ENCODE measurements around the gene ZNF556. TPM values are rescaled to one million over a fixed set of nuclear protein-coding genes. Genes with fewer than 3 reads are reported as not detected.
A peak's percentile ranks its signal among the peaks of the same experiment; 100 is the strongest.
"Not testable (repeated sequence)": the region's sequence is repeated elsewhere in the genome, so short reads cannot be mapped to it uniquely, and the experiment has no call there.

Gene ZNF556
- total RNA-seq, 1 donor from 2014 or later, result 0.94 TPM

DNA sequence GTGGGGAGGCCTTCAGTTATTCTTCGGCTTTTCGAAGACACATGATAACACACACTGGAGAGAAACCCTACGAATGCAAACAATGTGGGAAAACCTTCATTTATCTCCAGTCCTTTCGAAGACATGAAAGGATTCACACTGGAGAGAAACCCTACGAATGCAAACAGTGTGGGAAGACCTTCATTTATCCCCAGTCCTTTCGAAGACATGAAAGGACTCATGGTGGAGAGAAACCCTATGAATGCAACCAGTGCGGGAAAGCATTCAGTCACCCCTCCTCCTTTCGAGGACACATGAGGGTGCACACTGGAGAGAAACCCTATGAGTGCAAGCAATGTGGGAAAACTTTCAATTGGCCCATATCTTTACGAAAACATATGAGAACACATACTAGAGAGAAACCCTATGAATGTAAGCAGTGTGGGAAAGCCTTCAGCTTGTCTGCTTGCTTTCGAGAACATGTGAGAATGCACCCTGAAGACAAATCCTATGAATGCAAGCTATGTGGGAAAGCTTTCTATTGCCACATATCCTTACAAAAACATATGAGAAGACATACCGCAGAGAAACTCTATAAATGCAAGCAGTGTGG, 14.0 kb upstream of the ZNF556 start:
- no peak for DNase-seq (ENCODE audit: low read depth)

DNA sequence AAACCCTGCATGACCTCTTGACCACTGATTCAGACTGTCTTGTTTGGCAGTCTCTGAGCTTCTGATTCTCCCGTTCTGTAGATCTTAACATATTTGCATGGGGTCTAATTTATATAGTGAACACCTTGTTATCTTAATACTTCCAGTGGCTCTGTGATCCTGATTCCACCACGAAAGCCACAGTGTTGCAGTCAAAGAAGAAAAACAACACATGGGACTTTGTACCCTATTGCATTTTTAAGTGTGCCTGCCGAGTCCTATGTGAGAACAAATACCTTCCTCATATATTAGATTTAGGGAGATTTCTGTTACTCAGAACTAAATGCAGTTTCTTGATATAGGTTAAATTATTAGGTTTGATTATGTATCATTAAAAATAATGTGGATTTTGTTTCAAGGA, 12.3 kb upstream of the ZNF556 start:
- DNase-seq (ENCODE audit: low read depth), result no peak

DNA sequence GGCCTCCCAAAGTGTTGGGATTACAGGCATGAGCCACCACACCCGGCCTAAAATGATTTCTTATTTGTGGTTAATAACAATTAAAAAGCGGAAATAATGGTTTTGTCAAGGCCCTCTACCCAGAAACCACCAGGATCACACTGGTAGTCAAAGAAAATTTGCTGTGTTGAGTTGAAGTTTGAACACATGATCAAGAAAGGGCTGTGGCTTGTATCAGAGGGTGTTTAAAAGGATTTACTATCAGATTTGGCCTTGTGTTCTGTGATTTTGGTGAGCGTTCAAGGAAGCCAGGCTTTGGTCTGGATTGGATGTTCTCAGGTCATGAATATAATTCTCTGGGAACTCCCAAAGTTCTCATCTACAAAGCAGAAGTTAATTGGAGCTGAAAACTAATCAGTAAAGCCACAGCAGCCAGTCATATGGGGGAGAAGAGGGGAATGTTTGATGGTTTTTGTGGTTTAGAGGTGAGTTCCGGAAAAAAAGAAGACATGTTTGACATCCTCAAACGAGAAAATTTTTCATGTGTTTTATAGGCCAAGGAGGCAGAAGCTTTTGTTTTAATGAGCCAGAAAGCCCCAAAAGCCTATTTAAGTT, 10.6 kb upstream of the ZNF556 start:
- no peak for DNase-seq (ENCODE audit: low read depth)

DNA sequence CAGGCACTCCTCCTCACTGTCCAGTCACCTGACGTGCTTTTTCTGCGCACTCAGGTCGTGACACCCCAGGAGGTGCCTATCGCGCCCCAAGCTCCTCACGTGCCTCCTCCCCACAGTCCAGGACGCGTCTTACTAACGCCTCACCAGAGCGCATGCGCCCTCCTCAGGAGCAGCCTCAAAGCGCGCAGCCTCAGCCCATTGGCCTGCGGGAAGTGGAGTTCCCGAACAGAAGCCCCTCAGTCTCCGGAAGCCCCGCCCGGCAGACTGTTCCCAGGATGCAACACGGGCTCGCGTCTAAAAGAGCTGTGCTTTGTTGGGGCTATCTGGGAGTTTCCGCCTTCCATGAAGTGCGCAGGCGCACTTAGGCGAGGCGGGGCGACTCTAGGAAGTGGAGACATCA, 8.3 kb upstream of the ZNF556 start:
- no peak for DNase-seq (ENCODE audit: low read depth)

DNA sequence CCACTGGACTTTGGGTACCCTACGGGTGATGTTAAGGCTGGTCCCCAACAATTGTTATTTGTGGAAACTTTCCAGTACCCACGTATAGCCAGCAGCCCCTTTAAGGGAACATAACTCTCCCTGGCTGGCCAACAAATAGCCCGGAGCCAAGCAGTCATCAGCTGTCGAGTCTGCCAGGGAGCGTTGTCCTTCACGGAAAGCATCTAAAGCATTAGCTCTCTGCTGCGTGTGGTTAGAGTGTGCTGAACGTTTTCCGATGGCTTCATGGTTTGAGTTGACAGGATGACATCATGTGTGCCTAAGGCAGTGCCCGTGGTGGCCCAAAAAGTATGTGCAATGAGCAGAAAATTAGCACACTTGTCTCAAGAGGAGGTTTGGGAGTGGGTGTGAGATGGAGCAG, 3.3 kb upstream of the ZNF556 start:
- DNase-seq (ENCODE audit: low read depth), result no peak

DNA sequence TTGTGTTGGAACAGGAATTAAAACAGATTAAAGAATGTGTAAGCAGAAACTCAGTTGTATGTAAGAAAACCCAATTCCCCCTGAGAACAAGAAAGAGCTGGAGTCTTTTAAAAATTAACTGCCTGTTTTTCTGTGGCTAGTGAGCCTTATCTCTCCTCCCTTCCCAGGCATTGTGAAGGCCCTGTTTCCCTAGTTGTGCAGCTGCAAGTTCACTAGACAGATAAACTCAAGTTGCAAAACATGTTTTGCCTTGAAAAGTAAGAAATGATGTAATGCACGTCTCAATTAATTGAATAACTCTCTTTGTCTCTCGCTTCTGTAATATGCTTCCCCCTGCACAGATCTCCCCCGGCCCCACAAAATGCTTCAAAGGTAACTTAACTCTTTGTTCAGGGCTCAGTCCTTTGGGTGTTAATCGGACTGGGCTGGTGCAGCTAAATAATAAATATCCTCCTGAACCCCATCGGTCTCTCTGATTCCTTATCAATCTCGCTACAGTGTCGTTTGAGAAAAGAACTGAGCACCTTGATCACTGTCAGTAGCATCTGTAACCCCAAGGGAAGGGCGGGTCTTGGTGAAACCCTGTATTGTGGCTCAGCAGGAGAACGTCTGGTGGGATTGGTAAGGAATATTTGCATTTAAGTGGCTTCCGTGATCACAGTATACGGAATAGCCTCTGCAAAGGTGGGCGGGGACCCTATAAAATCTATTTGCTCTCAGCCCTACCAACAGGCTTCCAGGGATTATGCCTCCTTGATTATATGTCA, 1.6 kb upstream of the ZNF556 start:
- DNase-seq (ENCODE audit: low read depth), result no peak

DNA sequence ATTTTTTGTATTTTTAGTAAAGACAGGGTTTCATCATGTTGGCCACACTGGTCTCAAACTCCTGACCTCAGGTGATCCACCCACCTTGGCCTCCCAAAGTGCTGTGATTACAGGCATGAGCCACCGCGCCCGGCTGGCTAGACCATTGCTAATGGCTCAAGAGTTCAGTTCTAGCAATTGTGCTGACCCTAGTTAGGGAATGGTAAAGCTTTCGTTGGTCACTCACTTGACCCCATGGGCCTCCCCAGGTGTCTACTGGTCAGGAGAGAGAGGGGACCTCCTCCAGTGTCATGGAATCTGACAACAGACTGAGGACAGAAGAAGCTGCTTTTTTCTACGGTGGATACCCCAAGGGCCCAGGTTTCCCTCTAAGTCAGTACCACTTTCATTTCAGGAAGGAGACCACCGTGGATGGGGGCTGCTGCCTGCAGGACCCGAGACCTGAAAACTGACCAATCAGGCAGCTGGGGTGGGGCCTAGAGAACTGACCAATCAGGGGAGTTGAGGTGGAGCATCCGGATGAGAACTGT, 575 bp upstream of the ZNF556 start:
- no peak for DNase-seq (ENCODE audit: low read depth)

DNA sequence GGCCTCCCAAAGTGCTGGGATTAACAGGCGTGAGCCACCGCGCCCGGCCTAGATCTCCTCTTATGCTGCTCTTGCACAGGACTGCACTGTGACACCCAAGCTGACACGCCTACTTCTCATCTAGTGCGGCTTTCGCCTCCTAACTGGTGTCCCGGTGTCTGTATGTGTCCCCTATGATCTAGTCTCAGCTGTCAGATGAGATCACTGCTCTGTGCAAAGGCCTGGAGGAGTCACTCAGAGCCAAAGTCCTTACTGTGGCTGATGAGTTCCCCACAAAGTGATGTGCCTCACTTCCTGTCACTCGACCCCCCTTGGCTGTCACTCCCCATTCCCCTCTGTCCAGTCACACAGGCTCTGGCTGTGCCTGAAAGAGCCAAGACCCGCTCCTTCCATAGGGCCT, 2.5 kb downstream of the ZNF556 start:
- DNase-seq (ENCODE audit: low read depth), result no peak

DNA sequence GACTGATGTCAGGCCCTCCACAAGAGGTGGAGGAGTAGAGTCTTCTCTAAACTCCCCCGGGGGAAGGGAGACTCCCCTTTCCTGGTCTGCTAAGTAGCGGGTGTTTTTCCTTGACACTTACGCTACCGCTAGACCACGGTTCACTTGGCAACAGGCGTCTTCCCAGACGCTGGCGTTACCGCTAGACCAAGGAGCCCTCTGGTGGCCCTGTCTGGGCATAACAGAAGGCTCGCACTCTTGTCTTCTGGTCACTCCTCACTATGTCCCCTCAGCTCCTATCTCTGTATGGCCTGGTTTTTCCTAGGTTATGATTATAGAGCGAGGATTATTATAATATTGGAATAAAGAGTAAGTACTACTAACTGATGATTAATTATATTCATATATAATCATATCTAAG, 5.0 kb downstream of the ZNF556 start:
- not testable (repeated sequence) for DNase-seq (ENCODE audit: low read depth)

DNA sequence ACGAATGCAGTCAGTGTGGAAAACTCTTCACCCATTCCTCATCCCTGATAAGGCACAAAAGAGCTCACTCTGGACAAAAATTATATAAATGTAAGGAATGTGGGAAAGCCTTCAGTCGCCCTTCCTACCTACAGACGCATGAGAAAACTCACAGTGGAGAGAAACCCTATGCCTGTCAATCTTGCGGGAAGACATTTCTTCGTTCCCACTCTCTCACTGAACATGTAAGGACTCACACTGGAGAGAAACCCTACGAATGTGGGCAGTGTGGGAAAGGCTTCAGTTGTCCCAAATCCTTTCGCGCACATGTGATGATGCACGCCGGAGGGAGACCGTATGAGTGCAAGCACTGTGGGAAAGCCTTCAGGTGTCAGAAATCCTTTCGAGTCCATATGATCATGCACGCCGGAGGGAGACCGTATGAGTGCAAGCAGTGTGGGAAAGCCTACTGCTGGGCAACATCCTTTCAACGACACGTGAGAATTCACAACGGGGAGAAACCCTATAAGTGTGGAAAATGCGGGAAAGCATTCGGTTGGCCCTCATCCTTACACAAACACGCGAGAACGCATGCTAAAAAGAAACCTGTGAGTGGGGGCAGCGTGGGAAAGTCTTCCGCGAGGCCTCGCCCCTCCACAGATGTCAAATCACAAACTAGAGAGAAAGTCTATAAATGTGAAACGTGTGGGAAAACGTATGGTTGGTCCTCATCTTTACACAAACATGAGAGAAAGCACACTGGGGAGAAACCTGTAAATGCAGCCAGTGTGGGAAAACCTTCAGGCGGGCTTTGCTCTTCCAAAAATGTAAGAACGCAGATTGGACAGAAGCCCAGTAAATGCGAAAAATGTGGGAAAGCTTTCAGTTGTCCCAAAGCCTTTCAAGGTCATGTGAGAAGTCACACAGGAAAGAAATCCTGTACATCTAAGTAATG, 10.5 kb downstream of the ZNF556 start:
- DNase-seq (ENCODE audit: low read depth), result no peak

DNA sequence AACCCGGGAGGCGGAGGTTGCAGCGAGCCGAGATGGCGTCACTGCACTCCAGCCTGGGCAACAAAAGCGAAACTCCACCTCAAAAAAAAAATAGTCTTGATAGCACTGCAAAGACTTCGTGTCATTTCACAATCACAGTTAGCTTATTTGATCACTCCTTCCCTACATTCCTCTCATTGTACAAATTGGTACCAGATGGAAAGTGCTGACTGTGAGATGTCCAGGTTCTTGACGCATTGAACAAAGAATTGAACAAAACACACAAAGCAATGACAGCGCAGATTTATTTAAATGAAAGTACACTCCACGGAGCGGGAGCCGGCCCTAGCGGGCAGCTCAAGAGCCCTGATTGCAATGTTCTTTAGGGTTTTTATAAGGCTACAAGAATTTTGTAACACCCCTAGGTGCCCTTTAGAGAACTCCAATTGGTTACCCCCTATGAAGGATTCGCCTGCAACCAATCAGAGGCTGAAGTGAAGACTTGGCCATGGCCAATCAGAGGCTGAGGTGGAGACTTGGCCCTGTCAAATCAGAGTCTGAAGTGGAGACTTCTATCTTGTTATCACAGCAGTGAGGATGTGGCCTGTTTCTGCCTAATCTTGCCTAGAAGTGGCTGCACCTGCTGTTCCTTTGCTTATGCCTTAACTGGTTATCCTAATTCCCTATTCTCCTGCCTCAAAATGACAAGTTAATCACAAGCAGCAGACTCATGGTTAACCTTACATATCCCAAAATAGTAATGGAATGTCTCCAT, 16.7 kb downstream of the ZNF556 start:
- DNase-seq (ENCODE audit: low read depth), result no peak

DNA sequence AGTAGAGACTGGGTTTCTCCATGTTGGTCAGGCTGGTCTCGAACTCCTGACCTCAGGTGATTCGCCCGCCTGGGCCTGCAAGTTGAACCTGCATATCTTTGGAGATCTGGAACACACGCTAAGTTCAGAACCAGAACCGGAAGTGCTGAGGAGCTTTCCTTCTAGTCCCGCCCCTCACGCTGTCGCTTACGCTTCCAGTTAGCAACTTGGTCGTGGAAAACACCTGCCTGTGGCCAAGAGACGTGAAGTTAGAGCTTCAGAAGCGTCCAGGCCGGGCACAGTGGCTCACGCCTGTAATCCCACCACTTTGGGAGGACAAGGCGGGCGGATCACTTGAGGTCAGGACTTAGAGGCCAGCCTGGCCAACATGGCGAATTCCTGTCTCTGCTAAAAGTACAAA, 18.6 kb downstream of the ZNF556 start:
- no peak for DNase-seq (ENCODE audit: low read depth)

DNA sequence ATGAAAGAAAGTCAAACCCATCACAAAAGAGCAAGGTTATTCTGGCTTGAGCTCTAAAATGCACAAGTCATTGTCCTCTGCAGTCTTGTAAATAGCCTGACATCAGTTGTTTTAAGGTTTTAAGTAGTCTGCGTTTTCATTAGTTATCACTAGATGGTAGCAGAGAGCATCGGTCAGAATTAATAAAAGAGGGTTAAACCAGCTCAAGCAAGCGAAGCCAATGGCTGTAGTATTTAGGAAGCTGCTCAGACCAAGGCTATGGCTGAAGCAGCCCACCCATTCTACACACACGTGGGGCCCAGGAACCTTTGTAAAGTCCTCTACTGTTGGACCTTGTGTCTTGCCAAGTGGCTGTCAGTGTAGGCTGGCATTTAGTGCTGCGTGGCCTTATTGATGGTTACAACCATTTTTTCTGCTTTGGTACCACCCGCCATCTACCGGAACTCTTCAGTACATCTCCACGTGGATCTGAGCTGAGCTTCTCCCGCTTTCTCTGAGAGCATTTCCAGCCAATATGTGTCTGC, 20.3 kb downstream of the ZNF556 start:
- peak; percentile 77 for DNase-seq (ENCODE audit: low read depth)

DNA sequence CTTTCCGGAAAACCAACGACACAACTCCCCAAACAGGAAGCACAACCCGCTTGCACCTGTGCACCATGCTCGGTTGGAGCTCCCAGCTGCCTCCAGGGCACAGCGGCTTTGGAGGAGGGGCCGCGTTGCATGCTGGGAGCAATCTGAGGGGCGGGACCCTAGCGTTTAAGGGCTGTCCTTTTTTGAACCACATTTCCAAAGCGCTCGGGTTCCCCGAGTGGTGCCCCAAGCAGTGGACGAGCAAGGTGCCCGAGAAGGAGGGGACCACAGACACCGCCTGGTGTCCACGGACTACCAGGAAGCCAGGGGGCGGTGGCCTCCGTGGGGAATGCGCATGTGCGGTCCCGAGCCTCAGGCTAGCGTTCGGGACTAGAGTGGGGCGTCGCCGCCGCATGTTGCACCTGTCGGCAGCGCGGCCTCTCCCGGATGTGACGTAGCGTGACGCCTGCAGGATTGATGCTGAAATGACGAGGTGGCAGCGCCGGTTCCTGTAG, 21.6 kb downstream of the ZNF556 start:
- no peak for DNase-seq (ENCODE audit: low read depth)

DNA sequence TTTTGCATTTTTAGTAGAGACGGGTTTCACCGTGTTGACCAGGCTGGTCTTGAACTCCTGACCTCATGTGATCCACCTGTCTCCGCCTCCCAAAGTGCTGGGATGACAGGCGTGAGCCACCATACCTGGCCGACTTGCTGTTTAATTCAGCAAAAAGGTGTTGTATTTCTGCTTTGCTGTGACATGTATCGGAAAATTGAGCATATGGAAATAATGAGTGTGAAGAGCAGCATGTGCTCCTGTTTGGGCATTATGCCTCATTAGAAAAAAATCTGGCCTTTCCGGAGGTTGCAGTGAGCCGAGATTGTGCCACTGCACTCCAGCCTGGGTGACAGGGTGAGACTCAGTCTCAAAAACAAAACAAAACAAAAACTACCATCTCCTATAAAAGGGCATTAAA, 23.4 kb downstream of the ZNF556 start:
- not testable (repeated sequence) for DNase-seq (ENCODE audit: low read depth)

DNA sequence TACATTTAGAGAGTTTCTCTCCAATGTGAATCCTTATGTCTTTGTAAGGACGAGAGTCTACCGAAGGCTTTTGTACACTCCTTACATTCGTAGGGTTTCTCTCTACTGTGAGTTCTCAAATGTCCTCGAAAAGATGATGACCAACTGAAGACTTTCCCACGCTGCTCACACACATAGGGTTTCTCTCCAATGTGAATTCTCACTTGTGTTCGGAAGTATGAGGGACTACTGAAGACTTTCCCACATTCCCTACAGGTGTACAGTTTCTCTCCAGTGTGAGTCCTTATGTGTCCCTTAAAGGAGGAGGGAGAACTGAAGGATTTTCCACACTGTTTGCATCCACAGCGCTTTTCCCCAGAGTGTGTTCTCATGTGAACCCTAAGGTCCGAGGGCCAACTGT, 29.6 kb downstream of the ZNF556 start:
- DNase-seq (ENCODE audit: low read depth), result no peak

DNA sequence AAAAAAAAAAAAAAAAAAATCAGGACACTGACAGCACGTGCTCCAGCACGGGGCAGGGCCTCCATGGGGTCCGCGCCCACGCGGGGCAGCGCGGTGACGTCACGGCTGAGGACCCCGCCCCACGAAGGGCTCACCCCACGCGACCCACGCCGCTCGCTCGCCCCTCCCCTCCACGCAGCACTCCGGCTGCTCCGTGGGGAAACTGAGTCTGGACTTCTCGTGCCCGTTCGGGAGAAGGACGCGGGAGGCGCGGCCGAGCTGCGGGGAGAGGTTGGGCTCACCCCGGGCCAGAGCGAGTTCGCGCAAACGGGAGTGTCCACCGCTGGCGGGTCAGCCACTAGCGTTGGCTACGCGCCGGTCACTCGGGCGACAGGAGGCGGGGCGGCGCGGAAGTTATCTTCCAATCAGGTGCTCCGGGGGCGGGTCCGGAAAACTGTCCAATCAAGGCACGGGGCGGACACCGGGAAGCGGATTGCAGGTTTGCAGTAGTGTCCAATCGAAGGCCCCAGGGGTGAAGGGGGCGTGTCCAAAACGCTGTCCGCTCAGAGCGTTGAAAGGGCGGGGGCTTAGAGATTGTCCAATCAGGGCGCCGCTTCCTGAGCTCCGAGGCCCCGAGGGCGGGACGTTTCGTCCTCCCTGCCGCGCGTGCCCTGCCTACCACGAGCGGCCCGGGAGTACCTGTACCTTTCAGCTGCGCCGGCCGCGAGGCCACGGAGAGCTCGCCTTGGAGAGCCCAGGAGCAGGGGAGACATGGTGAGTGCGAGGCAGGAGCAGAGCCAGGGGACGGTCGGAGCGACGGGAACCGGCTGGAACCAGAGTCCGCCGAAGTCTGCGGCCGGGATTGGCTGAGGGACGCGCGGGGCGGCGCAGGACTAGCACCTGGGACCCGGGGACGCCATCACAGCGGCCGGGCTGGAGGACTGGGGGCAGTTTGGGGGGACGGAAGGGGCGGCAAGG, 33.4 kb downstream of the ZNF556 start, which contains the start of gene ZNF57:
Gene ZNF57 (plus strand): TSS at position 633 of the 957 bp plus-strand sequence. CDS start 118 bp downstream, at position 751.
- DNase-seq (ENCODE audit: low read depth), result peak; percentile 97

DNA sequence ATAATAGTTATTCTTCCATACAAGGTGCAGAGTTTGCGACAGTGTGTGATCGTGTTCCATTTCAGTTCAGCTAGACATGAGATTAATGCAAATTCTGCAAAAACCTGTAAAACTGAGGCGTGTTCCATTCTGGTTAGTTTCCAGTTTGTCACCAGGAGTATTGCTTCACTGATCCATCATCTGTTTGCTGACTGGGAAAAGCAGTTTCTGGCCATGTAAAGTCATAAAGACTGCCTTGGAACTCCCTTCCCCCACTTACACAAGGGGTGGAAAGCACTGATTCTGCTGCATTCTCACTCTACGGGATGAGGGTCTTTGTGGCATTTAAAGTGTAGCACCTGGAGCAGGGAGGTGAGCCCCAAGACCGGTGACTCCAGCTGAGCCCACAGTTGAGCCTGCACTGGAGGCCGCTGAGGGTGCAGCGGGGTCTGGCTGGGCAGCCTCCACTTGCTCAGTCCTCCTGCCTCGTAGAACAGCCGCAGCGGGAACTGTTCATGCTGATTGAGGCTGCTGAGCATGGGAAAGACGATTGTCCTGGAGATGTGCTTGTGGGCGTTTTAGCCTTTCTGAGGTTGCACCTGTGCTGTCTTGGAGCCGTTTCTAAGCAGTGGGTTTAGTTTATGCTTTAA, 35.6 kb downstream of the ZNF556 start:
- DNase-seq (ENCODE audit: low read depth), result no peak

DNA sequence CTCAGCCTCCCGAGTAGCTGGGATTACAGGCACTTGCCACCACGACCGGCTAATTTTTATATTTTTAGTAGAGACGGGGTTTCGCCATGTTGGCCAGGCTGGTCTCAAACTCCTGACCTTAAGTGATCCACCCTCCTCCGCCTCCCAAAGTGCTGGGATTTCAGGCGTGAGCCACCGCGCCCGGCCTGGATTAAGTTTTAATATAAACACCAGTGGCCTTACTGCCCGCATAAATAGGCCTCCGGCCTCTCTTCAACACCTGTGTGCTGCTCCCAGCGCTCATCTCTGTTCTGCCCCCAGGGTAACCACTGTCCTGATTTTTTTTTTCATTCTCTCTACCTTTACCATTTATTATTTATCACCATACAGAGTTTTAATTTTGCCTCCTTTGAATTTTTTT, 36.2 kb downstream of the ZNF556 start:
- not testable (repeated sequence) for DNase-seq (ENCODE audit: low read depth)

Measured in renal cortical epithelial cell (primary cell).